Lung microvascular endothelial cell (primary cell): ENCODE measurements around the gene AP2S1. TPM values are rescaled to one million over a fixed set of nuclear protein-coding genes. Genes with fewer than 3 reads are reported as not detected.
"Not testable (repeated sequence)": the region's sequence is repeated elsewhere in the genome, so short reads cannot be mapped to it uniquely, and the experiment has no call there.

Experiments
- DNase-seq, 2 donors: peaks; one replicate each; pipeline versions ENCODE4 v3.0.0 to v3.0.0-alpha.2; 2010; ENCODE audit warnings: low read depth in 2 of 2
- total RNA-seq: library from RNA; depleted of rRNA; stranded (reverse); fragments of >200 nt; gene quantifications from 2 replicates; pipeline ENCODE4 v1.2.1, GENCODE V29; 2014

Gene AP2S1
- total RNA-seq, 1 donor from 2014 or later, result 108 TPM

DNA sequence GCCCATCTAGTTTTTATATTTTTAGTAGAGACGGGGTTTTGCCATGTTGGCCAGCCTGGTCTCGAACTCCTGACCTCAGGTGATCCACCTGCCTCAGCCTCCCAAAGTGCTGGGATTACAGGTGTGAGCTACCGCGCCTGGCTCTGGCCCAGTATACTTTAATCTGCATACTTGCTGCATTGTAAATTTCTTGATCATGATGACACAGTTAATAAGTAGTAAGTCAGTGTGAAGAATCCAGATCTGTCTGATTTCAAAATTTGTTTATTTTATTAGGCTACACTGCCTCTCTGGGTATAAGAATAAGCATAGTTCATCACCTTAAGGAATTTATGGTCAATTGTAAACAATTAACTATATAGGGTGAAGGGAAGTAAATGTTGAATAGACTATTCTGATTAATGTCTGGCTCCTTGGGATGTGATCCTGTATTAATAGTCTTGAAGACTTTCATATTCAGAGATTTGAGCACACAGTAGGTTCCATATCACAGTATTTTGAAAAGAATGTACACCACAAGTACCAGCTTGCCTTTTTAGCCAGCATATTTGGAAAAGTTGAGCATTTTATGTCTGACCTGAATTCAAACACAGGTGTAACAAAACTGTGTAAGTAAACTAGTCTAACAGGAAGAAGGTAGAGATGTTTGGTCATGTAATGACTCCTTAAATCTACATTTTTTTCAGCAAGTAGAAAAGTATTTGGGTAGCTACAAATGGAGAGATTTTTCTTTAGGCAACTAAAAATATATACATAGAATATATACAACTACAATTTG, 17.6 kb upstream of the AP2S1 start:
- DNase-seq, result no peak

DNA sequence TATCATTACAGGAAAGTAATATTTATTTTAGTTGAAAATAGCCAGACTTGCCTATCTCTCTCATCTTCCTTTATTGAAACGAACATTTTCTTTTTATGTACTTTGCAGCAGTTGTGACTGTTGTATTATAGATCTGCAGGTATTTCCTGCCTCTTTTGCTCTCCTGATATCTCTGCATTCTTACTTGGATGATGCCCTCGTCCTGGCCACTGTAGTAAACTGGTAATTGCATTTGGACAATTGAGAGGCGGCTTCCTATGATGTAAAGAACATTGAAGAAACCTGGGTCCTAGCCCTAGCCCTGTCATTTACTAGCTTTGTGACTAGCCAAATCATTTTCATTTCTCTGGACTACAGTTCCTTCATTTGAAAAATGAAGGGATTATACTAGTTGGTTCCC, 16.5 kb upstream of the AP2S1 start:
- peak in 1 of 2 donors; percentile 12 for DNase-seq

DNA sequence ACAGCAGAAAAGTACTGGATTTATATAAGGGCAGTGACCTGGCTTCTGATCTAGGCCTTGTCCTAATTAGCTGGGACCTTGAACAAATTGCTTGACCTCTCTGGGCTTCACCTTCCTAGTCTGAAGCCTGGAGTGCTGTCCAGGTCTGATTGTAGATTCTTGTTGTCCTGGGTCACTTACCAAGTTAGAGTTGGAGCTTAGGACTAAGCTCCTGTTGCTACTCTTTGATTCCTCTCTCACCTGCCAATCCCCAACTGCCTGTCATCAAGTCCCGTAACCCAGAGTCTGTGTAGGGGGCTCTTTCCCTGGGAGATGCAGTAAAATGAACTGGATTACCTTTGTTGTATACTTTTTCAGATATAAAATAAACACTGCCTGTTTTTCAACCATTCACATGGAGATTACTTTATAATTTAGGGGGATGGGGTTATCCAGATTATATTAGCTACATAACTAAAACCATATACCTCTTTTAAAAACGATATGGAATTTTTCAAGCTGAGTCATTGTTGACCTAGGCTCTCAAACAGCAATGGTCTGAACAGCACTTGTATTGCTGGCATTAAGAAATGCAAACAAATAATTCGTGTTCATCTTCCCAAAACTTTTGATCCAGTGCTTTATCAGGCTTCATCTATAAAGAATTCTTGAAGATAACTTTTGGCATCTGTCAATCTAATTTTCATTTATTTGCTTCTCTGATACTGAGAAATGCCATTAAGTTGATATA, 15.9 kb upstream of the AP2S1 start:
- DNase-seq, result peak in 1 of 2 donors; percentile 54

DNA sequence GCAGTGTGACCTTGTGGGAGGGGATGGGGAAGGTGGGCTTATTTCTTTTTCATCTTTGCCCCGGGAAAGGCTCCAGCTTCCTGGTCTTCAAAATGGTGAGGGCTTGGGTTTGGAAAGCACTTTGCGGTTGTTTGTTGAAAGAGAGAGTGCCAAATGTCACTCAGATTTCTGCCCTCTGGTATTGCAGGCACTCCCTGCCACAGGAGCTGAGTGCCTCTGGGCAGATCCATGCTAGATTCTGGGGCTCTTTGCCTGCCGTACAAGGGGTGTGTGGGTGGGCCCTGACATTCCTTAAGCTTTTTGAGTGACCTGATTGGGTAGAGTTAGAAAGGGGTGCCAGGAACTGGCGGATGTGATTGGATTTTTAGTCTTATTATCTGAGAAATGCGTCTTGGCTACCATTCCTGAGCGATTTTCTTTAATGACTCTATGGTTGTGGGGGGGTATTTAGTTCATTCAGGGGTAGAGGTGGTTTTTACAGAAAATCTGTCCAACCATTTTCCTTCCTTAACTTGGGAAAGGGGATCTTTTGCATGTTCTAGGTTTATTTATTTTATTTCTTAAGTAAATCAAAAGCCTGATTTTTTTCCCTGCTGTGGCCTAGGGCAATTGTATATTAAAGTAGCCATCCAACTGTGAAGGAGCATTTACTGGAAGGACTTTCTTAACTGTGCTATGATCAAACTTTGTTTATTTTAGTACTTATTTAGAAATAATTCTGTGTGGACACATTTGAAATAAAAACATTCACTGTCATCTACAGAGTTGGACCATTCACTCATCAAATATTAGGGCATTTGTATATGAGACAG, 13.4 kb upstream of the AP2S1 start:
- DNase-seq, result peak; percentile 11 to 20

DNA sequence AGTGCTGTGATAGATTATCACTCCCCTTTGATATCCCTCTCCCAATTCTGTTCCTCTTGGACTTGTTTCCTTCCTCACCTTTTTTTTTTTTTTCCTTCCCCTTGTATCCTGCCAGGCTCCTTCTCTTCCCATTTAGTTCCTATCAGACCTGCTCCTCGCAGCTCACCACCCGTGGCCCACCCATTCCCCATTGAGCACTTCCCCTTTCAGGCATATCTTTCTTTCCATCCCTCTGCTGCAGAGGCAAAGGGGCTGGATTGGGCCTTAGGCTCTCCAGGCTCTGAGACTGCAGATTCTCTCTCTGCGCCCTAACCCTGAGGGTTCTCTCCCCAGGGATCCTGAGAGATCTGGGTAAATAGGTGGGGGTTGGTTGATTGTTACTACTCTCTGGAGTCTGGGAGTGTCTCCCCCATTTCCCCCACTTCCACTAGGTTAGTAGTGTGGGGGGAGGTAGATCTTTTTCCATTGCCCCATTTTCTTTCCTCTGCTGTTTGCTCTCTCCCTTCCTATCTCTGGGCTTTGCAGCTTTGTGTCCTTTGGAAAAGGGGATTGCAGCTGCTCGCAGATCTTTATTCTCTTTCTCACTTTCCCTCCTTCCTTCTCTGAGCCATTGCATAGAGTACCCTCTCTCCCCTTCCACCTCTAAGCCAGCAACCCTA, 12.5 kb upstream of the AP2S1 start:
- no peak for DNase-seq

DNA sequence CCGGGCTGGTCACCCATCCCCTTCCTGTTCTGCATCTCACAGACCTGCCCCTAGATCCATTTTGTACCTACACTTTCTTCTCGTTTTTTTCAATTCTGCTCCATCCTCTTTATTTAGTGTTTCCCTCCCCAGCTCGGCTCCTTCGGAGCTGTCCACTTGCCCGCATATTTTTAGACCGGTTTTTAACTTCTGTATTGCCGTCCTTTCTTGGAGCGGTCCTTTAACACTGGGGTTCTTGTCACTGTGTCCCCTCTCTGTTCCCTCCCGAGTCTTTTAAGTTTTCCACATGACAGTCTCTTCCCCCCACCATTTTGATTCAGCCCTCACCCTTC, 11.8 kb upstream of the AP2S1 start:
- peak in 1 of 2 donors; percentile 36 for DNase-seq

DNA sequence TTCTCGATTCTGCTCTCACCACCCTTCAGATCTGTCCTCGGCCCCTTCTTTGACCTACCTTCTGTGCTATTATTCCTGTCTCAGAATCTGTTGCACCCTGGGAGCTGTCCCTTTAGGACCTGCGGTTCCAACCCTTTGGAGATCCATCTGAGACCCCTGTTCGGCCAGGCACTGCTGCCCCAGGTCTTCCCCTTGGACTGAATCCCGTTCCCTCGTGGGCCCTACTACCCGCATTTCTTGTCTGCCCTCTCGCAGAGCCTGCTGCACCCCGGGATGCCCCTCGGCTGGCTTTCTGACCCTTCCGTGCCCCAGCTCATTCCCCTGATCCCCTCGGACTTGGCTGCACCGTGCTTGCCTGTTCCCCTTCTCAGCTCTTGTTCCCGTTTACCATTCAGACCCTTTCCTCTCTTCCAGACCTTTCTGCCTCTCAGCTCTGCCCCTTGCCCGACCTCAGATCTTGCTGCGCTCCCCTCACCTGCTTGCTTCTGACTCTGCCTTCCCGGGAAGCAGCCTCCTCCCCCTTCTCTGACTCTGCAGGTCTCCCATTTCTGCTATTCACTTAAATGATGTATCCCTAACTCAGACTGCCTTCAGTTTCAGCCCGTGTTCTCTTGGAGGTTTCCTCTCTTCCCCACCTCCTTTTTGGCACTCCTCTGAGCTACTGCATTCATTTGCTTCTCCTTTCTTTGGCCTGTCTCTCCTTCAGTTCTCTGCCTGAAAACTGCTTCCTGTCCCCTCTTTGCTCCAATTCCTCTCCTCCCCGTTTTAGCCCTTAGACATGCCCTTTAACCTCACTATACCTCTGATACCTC, 11.3 kb upstream of the AP2S1 start:
- peak; percentile 18 to 38 for DNase-seq

DNA sequence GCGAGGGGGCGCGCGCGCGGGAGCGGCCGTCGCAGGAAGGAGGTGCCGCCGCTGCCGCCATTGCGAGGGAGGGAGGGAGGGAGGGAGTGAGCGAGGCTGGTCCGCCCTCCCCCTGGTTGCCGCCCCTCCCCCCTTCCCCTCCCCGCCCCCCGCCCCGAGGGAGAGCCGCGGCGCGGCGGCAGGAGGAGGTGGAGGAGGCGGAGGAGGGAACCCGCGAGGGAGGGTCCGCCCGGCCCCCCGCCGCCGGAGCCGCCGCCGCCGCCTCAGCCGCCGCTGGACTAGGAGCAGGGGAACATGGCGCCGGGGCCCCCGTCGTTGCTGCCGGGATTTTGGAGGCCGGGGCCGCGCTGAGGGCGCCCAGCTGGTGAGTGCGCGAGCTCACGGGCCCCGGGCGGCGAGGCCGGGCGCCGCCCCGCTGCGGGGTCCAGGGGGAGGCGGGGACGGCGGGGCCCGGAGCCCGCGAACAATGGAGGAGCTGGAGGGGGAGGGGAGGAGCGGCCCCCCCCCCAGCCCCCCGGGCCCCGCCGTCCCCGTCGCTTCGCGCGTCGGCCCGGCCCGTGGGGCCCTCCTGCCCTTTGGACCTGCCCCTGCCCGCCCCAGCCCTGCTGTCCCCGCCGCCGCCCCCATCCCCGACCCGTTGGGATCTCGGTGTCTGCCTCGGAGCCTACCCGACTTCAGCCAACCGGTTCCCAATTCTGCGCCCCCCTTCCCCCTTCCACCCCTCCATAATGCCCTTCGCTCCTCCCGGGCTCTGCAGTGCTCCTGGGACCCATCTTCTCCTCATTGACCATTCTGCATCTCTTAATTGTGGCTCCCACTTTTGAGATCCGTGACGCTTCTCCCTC, 10.4 kb upstream of the AP2S1 start, which contains the start of gene ARHGAP35:
ARHGAP35 (plus strand) TSS at position 152 of the 845 bp plus-strand sequence. CDS start 57,679 bp downstream, outside the sequence.
- DNase-seq, result no peak

DNA sequence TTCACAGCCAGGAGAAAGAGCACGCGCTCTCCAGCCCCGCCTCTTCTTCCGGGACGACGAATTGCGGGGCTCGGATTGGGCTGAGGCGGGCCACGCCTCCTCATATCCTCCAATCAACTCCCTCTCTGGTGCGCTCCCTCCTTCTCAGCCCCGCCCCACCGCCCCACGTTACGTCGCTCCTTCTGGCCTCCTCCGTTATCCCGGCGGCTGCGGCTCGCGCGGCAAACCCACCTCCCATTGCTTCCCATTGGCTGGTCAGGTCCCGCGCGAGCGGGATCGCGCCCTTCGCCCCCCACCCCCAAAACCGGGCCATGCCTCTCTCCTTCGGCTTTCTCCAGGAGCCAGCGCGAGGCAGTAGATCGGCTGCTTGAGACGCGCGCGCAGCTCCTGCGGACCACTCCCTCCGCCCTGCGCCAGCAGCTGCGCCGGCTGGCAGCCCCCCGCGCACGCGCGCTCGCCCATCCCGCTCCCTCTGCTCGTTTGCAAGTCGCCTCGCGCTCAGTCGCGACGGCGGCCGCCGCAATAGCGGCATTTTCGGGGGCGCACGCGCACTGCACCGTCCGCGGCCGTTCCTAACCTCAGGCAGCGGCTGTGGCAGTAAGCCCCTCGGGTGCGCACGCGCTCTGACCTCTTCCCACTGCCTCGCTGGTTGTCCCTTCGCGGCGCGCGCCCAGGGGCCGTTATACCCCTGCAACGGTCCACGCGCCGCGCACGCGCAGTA, 9.6 kb upstream of the AP2S1 start:
- peak; percentile 99 for DNase-seq

DNA sequence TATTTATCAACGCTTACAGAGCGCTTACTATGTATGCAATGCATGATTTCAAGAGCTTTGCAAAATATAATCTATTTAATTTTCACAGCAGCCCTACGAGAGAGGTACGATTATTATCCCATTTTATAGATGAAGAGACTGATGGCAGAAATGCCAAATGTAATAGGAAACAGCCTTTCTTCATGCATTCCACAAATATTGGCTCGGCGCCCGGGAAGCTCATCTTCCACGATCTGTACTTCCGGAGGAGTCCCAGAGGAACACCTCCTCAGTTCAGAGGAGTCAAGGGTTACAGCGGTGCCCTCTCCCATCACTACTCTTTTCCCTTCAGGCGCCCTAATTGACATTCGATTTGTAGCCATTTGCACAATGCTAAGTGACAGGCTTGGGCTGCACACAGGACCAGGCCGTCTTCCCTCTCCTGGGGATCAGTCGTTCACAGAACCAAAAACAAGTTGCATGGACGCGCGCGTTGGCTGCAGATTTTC, 9.0 kb upstream of the AP2S1 start:
- DNase-seq, result no peak

DNA sequence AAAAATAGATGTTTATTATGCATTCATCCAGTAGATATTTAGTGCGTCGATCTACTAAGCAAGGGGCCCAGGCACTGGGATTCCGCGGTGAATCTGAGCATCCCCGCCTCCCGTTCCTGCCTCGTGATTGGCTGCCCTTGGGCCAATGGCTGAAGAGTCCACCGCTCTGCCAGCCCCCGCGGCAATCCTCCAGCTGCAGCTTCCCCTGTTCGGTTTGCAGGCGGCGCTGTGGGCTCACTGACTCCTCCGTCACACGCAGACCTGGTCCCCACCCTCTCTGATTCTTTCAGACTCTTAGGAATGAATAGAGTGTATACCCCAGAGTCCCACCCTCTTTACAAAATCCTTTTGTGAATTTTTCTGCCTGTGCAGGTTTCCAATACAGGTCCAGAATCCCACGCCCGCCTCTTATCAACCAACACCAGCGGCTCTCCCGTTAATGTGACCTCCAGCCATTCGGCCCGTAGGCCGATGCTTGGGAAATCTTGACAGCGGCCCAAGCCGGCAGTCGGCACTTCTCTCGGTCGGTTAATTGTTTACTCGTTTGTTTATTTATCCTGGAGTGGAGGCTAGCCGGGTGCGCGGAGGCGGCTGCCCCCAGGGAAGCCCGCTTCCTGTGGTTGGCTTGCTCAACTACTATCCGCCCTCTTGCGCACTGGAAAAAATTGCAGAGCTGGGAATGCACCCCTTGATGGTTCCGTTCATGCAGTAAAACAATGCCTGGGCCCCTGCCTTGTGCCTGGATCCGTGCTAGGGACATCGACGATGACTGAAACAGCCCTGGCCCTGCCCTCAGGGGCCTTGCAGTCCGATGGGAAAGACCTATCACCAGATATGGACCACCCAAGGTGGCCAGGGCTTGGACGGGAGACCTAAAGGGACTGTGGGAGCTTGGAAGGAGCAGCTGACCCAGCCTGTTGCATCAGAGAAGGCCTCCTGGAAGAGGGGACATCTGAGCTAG, 5.7 kb upstream of the AP2S1 start:
- DNase-seq, result peak; percentile 96 to 97

DNA sequence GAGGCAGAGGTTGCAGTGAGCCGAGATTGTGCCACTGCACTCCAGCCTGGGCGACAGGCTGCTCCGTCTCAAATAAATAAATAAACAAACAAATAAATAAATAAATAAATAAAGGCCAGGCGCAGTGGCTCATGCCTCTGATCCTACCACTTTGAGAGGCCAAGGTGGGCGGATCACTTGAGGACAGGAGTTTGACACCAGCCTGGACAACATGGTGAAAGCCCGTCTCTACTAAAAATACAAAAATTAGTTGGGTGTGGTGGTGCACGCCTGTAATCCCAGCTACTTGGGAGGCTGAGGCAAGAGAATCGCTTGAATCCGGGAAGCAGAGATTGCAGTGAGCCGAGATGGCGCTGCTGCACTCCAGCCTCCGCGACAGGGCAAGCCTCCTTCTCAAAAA, 4.1 kb upstream of the AP2S1 start:
- not testable (repeated sequence) for DNase-seq

DNA sequence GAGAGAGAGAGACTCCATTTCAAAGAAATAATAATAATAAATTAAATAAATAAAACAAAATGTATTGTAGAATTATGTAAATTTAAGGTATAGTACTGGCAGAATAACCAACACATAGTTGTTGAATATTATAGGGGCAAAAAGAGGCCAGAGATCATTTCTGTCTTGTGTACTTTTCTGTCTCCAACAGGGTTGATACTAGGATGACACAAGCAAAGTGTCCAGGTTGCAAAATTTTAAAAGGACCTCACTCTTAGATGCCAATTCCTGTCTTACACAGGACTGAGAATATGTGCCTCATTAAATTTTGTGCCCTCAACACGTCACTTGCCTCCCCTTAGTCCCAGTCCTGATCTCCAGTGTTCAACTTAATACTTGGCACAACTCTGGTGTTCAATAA, 2.2 kb upstream of the AP2S1 start:
- no peak for DNase-seq

DNA sequence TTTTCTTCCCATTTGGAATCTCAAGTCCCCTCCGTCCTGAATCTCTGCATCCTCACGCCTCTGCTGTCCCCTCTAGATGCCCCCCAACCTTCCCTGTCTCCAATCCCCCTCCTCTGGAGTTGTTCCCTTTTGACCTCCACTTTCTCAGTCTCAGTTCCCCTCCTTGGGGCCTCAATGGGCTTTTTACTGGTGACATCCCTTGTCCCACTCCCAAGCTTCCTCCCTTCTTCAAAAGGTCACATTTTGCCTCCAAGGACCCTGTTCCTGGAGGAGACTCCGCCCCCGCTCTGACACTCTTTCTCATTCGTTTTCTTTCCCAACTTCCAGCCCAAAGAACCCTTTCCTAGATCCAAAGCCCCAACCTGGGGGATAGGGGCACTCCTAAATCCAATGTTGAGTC, 1.0 kb downstream of the AP2S1 start:
- DNase-seq, result no peak

DNA sequence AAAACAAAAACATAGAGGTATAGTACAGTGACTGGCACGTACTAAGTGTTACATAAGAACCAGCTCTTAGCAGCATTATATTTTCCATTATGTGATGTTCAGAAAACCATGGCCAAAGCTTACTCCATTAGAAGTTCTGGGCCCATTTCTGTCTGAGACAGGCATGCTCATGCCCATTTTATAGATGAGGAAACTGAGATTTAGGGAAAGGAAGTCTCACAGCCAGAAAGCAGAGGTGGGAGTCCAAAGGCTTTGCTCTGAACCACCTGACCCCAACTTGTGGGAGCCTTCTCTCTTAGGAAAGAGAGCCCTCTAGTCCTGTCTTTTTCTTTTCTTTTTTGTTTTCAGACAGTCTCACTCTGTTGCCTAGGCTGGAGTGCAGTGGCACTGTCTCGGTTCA, 2.3 kb downstream of the AP2S1 start:
- DNase-seq, result no peak

DNA sequence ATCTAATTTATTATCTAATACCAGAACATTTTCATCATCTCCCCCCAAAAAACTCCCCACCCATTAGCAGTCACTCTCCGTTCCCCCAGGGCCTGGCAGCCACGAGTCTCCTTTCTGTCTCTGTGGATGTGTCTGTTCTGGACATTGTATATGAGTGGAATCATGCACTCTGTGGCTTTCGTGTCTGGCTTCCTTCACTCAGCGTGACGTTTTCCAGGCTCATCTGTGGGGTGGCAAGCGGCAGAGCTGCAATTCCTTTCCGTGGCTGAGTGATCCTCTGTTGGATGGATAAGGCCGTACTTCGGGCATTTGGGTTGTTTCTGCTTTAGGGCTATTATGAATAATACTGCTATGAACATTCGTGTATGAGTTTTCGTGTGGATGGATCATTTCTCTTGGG, 3.1 kb downstream of the AP2S1 start:
- no peak for DNase-seq

DNA sequence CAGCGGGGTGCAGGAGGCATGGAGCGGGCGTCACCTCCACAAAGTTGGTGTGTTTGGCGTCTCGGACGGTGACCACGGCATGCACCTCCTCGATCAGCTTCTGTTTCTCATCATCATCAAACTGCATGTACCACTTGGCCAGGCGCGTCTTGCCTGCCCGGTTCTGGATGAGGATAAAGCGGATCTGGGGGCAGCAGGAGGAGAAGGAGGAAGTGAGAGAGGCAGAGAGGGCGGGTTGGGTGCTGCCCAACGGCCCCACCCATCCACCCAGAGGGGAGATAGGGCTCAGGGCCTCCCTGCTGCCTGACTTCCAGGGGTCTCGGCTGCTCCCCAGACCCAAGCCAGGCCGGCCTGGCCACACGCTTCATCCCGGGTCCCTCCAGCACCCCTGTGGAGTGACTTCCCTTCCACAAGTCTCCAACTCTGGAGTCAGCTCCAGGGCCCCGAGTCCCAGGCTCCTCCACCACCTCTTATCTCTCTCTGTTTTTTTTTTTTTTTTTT, 4.6 kb downstream of the AP2S1 start:
- no peak for DNase-seq

DNA sequence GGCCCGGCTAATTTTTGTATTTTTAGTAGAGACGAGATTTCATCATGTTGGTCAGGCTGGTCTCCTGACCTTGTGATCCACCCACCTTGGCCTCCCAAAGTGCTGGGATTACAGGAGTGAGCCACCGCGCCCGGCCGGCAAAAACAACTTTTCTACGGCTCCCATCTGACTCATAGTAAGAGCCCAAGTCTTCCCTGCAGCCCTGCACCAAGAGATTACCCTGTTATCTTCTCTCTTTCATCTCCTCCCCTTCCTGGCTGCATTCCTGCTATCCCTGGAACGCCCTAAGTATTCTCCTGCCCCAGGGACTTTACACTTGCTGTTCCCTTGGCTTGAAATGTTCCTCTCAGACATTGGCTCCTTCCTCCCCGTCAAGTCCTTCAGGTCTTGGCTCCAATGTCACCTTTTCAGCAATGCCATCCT, 6.6 kb downstream of the AP2S1 start:
- no peak for DNase-seq
